Measurements from ENCODE around the gene TSR3. TPM values are rescaled to one million over a fixed set of nuclear protein-coding genes. Genes with fewer than 3 reads are reported as not detected.

The TSR3 gene
- polyA plus RNA-seq, 3 donors, result 23.2 to 73.1 (median 48.2) TPM

DNA sequence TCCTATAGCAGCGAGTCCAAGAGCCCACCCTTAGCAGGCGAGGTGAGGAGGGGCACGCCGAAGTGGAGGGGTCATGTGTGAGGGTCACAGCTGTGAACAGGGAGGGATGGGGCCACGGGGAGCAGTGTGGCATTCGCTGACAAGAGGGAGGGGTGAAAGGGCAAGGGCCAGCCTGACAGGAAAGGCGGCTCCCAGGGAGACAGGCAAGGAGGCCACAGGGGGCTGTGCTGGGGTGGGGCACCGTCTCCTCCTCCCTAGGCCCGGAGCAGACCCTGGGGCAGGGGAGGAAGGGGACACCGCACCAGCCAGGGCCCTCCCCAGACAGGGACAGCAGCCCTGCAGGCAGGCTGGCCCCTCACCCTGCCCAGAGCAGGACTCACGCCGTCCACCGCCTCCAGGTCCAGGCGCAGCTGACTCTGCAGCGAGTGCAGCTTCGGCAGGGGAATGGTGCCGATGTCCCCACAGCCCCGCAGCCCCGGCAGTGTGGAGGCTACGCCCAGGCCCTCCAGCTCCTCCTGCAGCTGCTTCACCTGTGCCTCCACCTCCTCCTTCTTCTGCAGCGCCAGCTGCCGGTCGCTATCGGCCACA, 15.1 kb upstream of the TSR3 start:
- Histone ChIP-seq H2AFZ (ENCODE audit: insufficient read depth, low read depth, low read length, poor library complexity, severe bottlenecking) (no peak overlapping the region), H4K20me1 (ENCODE audit: insufficient read depth, low read length) (peaks cover 72% of the 10 kb centered on the region), H3K79me2 (ENCODE audit: insufficient read depth, low read length) (peaks cover 11% of the 10 kb centered on the region), H3K27me3 (ENCODE audit: control insufficient read depth in 2 of 2, insufficient read depth in 2 of 2, low read length in 2 of 2) (no peaks in the 10 kb centered on the region), H3K27ac (ENCODE audit: low read depth in 1 of 2, low read length in 2 of 2) (no peak overlapping the region), H3K4me3 (replicated peaks in 1 of 3; ENCODE audit: low read depth in 2 of 3, low read length in 3 of 3) (no peak overlapping the region), H3K9me3 (replicated peaks in 1 of 2; ENCODE audit: control insufficient read depth in 1 of 2, insufficient read depth in 1 of 2, low read length in 2 of 2) (no peaks in the 10 kb centered on the region), H3K9ac (ENCODE audit: insufficient read depth, low read length, poor library complexity, severe bottlenecking) (no peak overlapping the region), H3K36me3 (replicated peaks in 1 of 2; ENCODE audit: control insufficient read depth in 1 of 2, insufficient read depth in 2 of 2, low read length in 2 of 2) (peaks cover 69% of the 10 kb centered on the region in 2 donors), H3K4me2 (replicated peaks; ENCODE audit: extremely low read depth, low read length, poor library complexity, severe bottlenecking) (no peak overlapping the region), H3K4me1 (ENCODE audit: control insufficient read depth in 1 of 2, insufficient read depth in 2 of 2, low read length in 2 of 2) (no peaks in the 10 kb centered on the region)
- no peaks in the 10 kb centered on the region for H3K4me1 Mint-ChIP-seq
- peak overlapping the region in 1 of 7 donors; percentile 22 for H3K27ac Mint-ChIP-seq
- WGBS (ENCODE audit: insufficient coverage), result 96% methylated on average over 21 of the region's 24 CpGs
- TF ChIP-seq, protein P1, sequence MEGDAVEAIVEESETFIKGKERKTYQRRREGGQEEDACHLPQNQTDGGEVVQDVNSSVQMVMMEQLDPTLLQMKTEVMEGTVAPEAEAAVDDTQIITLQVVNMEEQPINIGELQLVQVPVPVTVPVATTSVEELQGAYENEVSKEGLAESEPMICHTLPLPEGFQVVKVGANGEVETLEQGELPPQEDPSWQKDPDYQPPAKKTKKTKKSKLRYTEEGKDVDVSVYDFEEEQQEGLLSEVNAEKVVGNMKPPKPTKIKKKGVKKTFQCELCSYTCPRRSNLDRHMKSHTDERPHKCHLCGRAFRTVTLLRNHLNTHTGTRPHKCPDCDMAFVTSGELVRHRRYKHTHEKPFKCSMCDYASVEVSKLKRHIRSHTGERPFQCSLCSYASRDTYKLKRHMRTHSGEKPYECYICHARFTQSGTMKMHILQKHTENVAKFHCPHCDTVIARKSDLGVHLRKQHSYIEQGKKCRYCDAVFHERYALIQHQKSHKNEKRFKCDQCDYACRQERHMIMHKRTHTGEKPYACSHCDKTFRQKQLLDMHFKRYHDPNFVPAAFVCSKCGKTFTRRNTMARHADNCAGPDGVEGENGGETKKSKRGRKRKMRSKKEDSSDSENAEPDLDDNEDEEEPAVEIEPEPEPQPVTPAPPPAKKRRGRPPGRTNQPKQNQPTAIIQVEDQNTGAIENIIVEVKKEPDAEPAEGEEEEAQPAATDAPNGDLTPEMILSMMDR (IDR thresholded peaks at IDR 0.05), result no peak
- intact Hi-C loops (cut with micrococcal nuclease), result no loop called here
- no peak overlapping the region for H3K4me3 Mint-ChIP-seq
- H3K36me3 Mint-ChIP-seq, result peaks cover 46 to 85% of the 10 kb centered on the region in 2 donors
- peaks cover 0 to 1% (median 0%) of the 10 kb centered on the region in 3 donors for H3K27me3 Mint-ChIP-seq (ENCODE audit: low read depth in 3 of 3)
- no peak for DNase-seq
- H3K9me3 Mint-ChIP-seq, result peaks cover 0 to 3% (median 0%) of the 10 kb centered on the region in 7 donors

DNA sequence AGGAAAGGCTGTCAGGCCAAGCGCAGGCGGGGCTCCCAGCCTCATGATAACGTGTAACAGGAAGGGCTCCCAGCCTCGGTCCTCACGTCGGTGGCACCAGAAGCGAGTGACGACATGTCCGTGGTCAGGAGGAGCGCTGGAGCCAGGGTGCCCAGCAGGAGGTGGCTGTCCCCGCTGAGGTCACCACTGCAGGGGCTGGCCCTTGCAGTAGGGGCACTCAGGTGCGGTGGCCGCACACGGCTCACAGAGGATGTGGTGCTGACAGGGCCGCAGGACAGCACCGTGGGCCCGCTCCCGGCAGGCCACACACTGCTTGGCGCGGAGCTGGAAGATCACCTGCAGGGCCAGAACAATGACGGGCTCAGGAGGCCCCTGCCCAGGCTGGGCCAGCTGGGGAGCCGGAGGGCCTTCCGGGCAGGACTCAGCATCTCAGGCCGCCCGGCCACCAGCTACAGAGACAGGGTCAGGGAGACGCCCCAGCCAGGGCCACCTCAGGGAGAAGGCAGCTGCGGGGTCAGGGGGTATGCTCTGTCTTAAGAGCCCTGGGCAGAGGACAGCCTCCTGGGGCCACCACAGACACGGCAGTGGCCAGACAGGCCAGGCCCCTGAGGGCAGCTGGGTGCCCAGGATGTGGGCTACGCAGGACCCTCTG, 14.5 kb upstream of the TSR3 start:
- Histone ChIP-seq H3K4me2 (replicated peaks; ENCODE audit: extremely low read depth, low read length, poor library complexity, severe bottlenecking) (no peak overlapping the region), H4K20me1 (ENCODE audit: insufficient read depth, low read length) (peaks cover 73% of the 10 kb centered on the region), H2AFZ (ENCODE audit: insufficient read depth, low read depth, low read length, poor library complexity, severe bottlenecking) (no peak overlapping the region), H3K79me2 (ENCODE audit: insufficient read depth, low read length) (peaks cover 16% of the 10 kb centered on the region), H3K9me3 (replicated peaks in 1 of 2; ENCODE audit: control insufficient read depth in 1 of 2, insufficient read depth in 1 of 2, low read length in 2 of 2) (no peaks in the 10 kb centered on the region), H3K27ac (ENCODE audit: low read depth in 1 of 2, low read length in 2 of 2) (no peak overlapping the region), H3K9ac (ENCODE audit: insufficient read depth, low read length, poor library complexity, severe bottlenecking) (no peak overlapping the region), H3K4me3 (replicated peaks in 1 of 3; ENCODE audit: low read depth in 2 of 3, low read length in 3 of 3) (no peak overlapping the region), H3K36me3 (replicated peaks in 1 of 2; ENCODE audit: control insufficient read depth in 1 of 2, insufficient read depth in 2 of 2, low read length in 2 of 2) (peaks cover 71 to 75% of the 10 kb centered on the region in 2 donors), H3K4me1 (ENCODE audit: control insufficient read depth in 1 of 2, insufficient read depth in 2 of 2, low read length in 2 of 2) (no peaks in the 10 kb centered on the region), H3K27me3 (ENCODE audit: control insufficient read depth in 2 of 2, insufficient read depth in 2 of 2, low read length in 2 of 2) (no peaks in the 10 kb centered on the region)
- no peak for DNase-seq
- TF ChIP-seq, protein P1 (IDR thresholded peaks at IDR 0.05), result no peak
- intact Hi-C loops (cut with micrococcal nuclease), result no loop called here
- Mint-ChIP-seq H3K9me3 (peaks cover 0 to 3% (median 0%) of the 10 kb centered on the region in 7 donors), H3K4me1 (no peaks in the 10 kb centered on the region), H3K4me3 (no peak overlapping the region), H3K27me3 (ENCODE audit: low read depth in 3 of 3) (peaks cover 0 to 1% (median 0%) of the 10 kb centered on the region in 3 donors), H3K27ac (peak overlapping the region in 2 of 7 donors; percentile 22 to 40), H3K36me3 (peaks cover 44 to 85% of the 10 kb centered on the region in 2 donors)
- WGBS (ENCODE audit: insufficient coverage), result 76% methylated on average over 29 of the region's 29 CpGs

Measured in CD14-positive monocyte (primary cell).